ENCODE data around the gene CDKN1C.

CDKN1C gene

DNA sequence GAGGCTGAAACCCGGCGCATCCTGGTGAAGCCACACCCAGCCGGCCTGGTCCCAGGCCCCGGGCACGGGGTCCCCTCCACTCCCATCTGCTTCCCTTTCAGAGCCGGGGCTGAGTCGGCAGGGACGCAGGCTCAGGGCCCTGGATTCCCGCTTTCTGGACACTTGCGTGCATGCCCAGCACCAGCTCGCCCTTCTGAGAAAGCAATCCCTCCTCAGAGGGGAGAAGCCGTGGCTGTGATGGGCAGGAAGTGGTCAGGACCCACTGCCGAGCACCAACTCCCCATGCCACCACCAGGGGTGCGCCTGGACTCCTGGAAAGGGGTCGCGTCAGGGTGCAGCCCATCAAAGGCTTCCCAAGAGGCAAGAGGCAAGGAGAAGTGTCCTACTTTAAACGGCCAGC, 15.1 kb downstream of the CDKN1C start:
- Histone ChIP-seq H3K27me3 (peaks cover 89% of the 10 kb centered on the region), H3K27ac (no peak overlapping the region), H3K9me3 (no peaks in the 10 kb centered on the region), H3K36me3 (no peaks in the 10 kb centered on the region), H3K4me3 (ENCODE audit: low read depth in 1 of 2, low read length in 1 of 2) (no peak overlapping the region), H3K4me1 (ENCODE audit: control insufficient read depth in 1 of 2, insufficient read depth in 1 of 2, low read depth in 1 of 2, low read length in 1 of 2) (no peaks in the 10 kb centered on the region)
- TF ChIP-seq, protein P1, sequence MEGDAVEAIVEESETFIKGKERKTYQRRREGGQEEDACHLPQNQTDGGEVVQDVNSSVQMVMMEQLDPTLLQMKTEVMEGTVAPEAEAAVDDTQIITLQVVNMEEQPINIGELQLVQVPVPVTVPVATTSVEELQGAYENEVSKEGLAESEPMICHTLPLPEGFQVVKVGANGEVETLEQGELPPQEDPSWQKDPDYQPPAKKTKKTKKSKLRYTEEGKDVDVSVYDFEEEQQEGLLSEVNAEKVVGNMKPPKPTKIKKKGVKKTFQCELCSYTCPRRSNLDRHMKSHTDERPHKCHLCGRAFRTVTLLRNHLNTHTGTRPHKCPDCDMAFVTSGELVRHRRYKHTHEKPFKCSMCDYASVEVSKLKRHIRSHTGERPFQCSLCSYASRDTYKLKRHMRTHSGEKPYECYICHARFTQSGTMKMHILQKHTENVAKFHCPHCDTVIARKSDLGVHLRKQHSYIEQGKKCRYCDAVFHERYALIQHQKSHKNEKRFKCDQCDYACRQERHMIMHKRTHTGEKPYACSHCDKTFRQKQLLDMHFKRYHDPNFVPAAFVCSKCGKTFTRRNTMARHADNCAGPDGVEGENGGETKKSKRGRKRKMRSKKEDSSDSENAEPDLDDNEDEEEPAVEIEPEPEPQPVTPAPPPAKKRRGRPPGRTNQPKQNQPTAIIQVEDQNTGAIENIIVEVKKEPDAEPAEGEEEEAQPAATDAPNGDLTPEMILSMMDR (IDR thresholded peaks at IDR 0.05): no peak

DNA sequence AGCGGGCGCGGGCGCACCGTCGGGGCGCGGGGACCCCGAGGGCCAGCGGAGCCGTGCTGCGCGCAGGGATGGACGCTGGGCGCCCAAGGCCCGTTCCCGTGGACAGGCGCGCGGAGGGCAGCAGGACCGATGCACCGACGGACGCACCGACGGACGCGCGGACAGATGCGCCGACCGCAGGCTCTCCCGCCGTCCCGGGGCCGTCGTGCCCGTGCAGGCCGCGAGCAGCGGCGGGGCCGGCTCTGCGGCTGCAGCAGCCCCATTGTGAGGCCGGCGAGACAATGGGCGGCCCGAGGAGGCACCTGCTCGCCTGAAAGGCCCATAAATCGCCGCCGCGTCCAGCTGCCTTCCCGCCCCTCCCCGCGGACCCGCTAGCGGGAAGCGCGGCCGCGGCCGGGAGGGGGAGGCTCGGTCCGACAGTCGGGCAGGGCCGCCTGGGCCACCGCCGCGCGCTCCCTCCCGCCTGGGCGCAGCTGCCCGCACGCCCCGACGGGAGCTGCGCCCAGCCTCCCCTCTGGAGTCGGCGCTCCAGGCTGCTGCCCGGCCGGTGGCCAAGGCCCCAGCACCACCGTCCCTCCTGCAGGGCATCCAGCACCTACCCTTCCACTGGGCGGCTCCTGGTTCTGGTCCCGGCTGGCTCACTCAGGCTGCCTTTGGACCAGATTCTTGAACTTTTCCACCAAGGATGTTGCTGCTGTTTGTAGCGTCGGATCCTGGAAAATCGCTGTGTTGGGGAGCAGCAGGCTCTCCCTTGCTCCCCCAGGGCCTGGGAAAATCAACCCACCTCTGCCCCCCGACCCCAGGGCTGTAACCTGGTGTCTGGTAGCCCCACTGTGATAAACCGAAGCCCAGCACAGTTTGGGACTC, 15.8 kb downstream of the CDKN1C start:
- TF ChIP-seq, protein P1 (IDR thresholded peaks at IDR 0.05): no peak
- H3K27me3 ChIP-seq: peaks cover 89% of the 10 kb centered on the region
- no peaks in the 10 kb centered on the region for H3K4me1 ChIP-seq (ENCODE audit: control insufficient read depth in 1 of 2, insufficient read depth in 1 of 2, low read depth in 1 of 2, low read length in 1 of 2)
- H3K9me3 ChIP-seq: no peaks in the 10 kb centered on the region
- H3K27ac ChIP-seq: no peak overlapping the region
- no peak overlapping the region for H3K4me3 ChIP-seq (ENCODE audit: low read depth in 1 of 2, low read length in 1 of 2)
- no peaks in the 10 kb centered on the region for H3K36me3 ChIP-seq

DNA sequence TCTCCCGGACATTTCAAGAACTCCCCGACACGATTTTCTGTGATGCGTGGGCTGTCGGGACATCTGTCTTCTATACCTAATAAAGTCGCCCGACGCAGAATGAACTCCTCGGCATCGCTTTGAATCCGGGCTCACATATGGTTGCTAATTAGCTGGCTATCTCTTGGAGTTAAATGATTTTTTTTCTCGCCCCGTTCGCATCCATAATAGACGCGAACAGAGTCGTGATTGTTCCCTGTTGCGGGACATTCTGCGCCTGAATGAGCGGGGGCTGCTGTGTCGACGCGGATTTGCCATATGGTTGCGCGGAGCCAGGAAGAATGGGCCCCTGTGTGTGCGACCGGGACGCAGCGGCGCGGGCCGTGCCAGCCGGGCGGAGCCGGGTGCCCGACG, 16.4 kb downstream of the CDKN1C start:
- Histone ChIP-seq H3K4me1 (ENCODE audit: control insufficient read depth in 1 of 2, insufficient read depth in 1 of 2, low read depth in 1 of 2, low read length in 1 of 2) (no peaks in the 10 kb centered on the region), H3K36me3 (no peaks in the 10 kb centered on the region), H3K27ac (no peak overlapping the region), H3K4me3 (ENCODE audit: low read depth in 1 of 2, low read length in 1 of 2) (no peak overlapping the region), H3K9me3 (no peaks in the 10 kb centered on the region), H3K27me3 (peaks cover 92% of the 10 kb centered on the region)
- TF ChIP-seq, protein P1 (IDR thresholded peaks at IDR 0.05): no peak

DNA sequence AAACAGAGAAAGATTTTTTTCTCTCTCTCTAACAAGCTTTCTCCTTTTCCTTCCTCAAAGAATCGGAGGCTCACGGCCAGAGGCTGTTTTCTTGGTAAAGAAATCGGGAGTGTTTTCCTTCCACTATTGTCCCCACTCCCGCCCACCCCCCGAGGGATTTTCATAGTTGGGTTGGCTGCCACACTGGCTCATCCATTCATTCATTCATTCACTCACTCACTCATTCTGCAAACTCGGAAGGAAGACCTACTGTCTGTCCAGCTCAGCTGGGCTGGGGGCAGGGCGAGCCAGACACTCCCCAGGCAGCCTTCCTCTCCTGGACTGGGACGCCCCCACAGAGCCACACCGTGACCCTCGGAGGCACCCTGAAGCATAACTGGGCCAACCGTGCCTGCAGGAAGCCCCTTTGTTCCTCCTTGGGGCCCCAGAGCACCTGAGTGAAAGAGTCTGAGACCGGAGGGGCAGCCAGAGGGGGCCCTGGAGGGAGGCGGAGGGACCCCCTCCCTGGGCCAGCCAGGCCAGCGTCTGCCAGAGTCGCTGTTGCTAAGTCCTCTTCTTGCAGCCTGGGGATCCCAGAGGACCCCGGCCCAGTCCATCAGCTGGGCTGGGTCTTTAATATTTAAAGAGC, 17.0 kb downstream of the CDKN1C start:
- TF ChIP-seq, protein P1 (IDR thresholded peaks at IDR 0.05): no peak
- Histone ChIP-seq H3K36me3 (no peaks in the 10 kb centered on the region), H3K27me3 (peaks cover 94% of the 10 kb centered on the region)

DNA sequence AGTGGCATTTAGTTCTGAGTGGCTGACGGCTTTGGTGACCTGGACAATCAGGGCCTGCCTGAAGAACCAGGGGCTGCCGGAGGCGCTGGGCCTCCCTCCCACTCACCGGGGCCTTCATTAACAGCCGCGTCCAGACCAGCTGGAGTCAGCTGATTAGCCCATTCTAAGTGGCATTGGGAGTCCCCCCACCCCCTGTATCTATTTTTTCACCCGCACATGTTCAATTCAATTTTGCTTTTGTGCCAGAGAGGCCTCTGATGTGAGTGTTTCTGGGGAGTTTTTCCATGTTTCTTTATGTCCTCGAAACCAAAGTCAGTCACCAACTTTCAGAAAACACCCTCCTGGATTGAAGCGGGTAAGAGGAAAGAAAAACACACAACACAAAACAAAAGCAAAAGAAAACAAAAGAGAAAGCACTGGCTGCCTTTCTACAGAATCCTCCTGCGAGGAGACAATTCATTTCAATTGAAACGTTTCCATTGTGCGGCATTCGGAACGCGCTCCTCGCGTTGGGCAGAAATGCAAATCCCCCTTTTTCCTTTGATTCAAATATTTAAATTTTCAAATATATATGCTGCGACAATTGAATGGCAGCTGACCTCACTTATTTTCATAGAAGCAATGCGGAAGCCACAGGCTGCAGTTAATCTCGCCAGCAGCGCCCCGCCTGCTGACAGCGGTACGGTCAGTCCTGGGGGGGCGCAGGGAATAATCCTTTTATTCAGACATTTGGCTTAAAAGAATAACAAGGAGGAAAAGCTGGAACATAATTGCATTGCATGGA, 17.7 kb downstream of the CDKN1C start:
- Histone ChIP-seq H3K27me3 (peaks cover 98% of the 10 kb centered on the region), H3K27ac (no peak overlapping the region), H3K36me3 (no peaks in the 10 kb centered on the region), H3K4me3 (ENCODE audit: low read depth in 1 of 2, low read length in 1 of 2) (no peak overlapping the region), H3K4me1 (ENCODE audit: control insufficient read depth in 1 of 2, insufficient read depth in 1 of 2, low read depth in 1 of 2, low read length in 1 of 2) (no peaks in the 10 kb centered on the region), H3K9me3 (no peaks in the 10 kb centered on the region)
- TF ChIP-seq, protein P1 (IDR thresholded peaks at IDR 0.05): no peak

More for the DNA sequence above, 17.0 kb downstream of the CDKN1C start:
- no peak overlapping the region for H3K4me3 ChIP-seq (ENCODE audit: low read depth in 1 of 2, low read length in 1 of 2)
- H3K4me1 ChIP-seq (ENCODE audit: control insufficient read depth in 1 of 2, insufficient read depth in 1 of 2, low read depth in 1 of 2, low read length in 1 of 2): no peaks in the 10 kb centered on the region
- no peak overlapping the region for H3K27ac ChIP-seq
- no peaks in the 10 kb centered on the region for H3K9me3 ChIP-seq
